ENCODE data around the gene NNAT.
A peak's percentile ranks its signal among the peaks of the same experiment; 100 is the strongest.
"Not testable (repeated sequence)": the region's sequence is repeated elsewhere in the genome, so short reads cannot be mapped to it uniquely, and the experiment has no call there.

The NNAT gene

DNA sequence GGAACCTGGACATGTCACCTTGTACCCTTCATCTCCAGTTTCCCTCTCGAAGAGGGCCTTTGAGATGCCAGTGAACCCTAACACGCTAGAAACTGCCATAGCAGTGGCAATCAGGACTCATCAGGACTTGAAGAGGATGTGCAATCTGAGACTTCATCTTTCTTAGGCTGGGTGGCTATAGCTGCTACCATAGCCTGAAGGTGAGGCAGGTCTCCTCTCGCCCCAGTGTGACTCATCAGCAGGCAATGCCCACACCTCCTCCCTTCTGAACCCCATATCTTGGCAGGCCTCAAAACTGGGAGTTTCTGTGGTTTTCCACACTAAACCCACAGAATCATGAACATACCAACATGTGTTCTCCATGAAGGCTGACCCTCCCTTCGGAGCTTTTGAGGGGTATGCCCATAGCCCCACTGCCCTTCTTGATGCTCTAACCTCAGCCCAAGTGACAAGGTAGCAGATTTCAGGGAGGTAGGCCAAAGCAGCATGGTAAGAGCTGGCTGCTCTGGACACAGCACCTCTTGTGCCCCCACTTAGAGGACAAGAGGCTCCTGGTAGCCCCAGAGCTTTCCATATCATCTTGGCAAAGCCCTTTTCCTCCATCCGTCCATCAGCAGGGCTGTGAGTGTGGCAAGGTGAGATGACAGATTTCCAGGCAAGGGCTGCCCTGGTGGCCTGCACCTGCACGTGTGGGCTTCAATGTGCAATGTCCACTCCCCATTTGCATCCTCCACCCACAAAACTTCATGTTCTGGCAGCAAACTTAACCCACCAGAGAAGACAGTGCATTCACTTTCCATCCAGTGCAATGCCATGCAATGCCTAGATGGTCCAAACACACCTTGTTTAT, 4.0 kb downstream of the NNAT start:
- DNase-seq = no peak

DNA sequence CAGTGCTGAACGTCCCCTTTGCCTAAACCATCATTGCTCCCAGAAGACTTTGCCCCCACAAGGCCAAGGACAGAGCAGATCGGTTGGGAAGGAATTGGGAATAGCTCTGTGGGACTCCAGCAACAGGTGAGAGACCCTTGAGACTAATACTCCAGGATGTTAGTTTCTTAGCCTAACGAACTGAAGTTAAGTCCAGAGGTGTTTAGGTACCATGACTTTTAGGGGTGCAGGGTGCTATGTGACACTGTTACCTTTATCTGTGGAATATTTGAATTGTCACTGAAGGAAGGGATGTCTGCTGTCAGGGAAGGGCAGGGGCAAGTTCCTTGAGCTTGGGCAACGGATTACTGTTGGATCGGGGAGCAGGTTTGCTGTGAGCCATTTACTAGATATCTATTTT, 4.8 kb downstream of the NNAT start:
- DNase-seq = no peak

DNA sequence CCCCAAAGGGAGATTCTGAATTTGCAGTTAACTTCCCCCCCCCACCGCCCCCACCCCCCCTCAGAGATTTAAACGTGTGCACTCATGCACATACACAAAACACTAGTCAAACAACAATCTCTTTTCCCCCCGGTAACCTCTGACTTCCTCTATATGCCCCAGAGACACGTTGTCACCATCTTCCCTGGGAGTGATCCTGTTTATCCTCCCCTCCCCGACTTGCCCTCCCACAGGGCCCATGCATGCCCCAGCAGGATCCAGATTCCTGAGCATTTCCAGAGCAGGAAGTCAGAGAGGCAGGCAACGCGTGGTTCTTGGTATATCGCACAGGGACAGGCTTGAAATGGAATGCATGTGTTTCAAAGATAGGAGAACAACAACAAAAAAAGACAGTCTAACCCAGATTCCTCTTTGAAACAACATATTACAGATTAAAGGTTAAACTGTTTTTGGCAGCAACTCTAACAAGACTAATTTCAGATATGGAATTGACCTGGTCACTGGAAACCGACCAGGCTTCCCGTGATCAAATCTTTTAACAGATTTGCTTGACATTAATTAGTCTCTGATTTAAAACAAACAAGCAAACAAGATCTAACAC, 5.3 kb downstream of the NNAT start:
- no peak for DNase-seq

DNA sequence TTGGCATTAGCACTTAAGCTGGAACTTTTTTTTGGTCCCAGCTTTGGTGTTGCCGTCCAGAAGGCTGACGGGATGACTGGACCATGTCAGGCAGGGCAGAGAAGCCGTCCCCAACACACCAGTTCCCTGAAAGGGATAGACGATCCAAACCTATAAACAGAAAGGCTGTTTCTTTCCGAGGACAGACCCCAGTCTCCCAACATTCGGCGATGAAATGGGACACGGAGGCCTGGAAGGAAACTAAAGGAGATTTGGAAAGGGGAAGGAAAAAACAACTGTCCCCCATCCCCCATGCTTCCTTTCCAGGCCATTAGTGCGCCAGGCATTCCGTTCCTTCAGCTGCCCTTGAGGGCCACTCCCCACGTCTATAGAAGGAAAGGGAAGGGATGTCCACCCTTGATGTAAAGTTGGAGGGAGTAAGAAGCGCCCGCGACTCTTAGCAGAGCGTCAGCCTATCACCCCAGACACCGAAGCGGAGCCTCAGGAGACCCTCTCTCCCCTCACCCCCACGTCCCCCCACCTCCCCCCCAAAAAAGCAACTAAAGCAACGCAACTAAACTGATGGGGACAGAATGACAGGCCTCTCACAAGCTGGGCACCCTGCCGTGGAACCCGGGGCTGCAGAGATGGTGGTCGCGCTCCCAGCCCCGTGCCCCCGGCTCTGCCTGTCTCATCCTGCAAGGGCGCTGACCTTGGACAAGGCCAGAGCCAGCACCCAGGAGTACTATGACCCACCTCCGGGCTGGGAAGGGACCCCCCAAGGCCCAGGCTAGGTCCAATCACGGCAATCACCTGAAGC, 6.0 kb downstream of the NNAT start:
- DNase-seq = no peak

DNA sequence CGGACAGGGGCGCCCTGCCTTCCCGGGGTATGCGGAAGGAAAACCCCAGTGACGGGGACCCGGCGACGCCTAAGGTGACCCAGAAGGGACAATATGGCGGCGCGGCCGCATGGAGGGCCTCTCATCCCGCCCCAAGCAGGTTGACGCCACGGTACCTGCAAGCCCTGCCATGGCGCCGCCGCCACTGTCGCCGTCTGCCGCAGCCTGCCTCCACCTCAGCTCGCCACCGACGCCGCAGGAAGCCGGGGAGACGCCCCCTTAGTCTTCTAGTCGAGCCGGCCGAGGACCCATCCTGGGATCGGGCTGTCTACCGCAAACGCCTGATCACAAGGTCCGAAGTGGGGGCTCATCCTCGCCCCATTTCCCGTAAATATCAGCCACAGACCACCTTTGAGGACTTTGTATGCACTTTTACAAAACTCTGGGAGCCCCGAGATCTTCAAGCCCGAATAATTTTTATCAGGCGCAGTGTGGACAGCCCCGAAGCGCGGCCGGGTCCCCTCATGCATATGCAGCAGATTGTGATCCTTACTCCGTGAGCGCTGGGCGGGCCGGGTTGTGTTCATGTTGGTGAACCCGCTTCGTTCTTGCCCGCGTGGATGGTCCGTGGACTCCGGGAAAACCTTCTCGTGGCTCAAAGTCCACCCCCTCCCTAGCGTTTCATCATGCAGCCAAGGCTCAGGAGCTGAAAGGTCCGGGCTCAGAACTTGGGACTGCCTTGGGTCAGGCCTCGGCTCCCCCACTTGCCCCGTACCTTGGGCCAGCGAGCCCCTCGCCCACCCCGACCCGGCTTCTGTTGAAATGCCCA, 6.8 kb downstream of the NNAT start, which contains the start of gene BLCAP:
Gene BLCAP, minus strand, starts transcription at position 239 of the 808 bp plus-strand sequence. CDS start 8,702 bp downstream, outside the sequence.
- DNase-seq = peak; percentile 82

DNA sequence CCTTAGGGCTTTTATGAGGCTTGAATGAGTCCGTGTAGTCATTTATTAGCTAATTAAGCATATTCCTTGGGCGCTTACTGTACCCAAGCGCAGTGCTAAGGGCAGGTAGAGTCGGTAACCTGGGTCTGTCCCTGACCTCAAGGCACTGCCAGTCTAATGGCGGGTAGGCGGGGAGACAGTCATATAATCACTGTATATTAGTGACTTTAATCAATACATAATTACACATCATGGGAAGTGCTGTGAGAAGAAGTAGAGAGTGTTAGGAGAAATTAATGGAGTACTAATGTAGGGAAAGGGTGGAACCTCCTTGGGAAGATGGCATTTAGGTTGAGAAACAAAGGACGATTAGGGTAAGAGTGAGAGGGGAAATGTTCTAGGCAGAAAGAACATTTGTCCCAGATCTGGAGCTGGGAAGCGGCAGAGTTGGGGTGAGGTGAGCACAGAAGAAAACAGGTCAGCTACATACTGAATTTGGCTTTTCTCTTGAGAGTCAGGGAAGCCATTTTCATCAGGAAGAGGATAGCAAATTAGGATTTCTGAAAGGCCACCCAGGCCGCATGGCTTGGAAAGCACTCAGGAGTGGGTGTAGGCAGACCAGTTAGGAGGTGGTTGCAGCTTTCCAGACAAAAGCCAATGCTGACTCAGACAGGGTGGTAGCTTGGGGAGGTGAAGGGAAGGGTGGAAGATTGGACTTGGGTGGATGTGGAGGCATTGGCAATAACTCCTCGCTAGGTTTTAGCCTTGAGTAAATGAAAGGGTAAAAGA, 7.6 kb downstream of the NNAT start:
- no peak for DNase-seq

DNA sequence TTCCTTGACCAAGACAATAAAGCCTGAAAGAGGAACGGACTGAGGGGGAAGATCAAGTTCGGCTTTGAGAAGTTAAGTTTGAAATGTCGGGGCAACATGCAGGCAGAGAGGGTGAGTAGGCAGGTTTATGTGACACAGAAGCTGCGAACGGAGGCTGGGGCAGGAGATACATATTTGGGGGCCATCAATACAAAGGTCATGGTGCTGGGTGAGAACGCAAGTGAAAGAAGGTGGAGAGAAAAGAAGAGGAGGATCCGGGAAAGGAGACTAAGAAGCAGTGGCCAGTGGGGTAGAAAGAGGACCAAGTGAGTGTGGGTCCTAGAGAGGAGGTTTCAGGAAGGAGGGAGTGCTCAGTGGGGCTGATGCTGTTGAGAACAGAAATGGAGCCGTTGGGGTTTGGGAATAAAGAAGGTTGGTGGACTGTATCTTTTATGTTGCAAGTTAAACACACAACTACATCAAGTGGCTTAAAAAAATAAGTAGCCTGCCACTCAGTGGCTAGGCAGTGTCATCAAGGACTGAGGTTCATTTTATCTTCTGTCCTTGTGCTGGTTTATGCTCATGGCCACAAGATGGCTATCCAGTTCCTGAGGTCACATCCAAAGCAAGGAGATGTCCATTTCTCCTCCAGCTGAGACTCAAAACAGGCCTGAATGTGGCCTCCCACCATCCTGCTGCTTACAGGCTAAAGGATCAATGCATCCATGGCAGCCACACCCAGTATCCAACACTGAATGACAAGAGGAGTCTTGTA, 8.3 kb downstream of the NNAT start:
- DNase-seq = no peak

DNA sequence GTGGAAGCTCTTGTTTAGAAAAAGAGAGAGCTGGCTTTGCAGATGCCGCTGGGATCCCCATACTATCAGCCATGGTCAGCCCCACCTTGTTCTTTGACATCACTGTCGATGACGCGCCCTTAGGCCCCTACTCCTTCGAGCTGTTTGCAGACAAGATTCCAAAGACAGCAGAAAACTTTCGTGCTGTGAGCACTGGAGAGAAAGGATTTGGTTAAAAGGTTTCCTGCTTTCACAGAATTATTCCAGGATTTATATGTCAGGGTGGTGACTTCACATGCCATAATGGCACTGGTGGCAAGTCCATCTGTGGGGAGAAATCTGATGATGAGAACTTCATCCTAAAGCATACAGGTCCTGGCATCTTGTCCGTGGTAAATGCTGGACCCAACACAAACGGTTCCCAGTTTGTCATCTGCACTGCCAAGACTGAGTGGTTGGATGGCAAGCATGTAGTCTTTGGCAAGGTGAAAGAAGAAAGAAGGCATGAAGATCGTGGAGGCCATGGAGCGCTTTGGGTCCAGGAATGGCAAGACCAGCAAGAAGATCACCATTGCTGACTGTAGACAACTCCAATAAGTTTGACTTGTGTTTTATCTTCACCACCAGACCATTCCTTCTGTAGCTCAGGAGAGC, 9.0 kb downstream of the NNAT start:
- no peak for DNase-seq

DNA sequence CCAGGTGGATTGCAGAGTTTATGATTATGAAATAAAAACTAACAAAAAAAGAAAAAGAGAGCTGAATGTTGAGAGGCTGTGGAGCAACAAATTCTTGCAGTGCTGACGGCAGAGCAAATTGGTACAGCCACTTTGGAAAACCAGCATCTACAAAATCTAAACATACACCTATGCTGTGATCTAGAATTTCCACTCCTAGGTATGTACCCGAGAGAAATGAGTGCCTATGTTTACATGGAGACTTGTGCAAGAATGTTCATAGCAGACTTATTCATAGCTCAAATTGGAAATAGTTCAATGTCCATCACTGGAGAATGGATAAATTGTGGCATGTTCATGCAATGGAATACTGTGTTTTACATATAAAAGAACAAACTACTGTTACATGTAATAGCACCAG, 9.6 kb downstream of the NNAT start:
- DNase-seq = no peak

DNA sequence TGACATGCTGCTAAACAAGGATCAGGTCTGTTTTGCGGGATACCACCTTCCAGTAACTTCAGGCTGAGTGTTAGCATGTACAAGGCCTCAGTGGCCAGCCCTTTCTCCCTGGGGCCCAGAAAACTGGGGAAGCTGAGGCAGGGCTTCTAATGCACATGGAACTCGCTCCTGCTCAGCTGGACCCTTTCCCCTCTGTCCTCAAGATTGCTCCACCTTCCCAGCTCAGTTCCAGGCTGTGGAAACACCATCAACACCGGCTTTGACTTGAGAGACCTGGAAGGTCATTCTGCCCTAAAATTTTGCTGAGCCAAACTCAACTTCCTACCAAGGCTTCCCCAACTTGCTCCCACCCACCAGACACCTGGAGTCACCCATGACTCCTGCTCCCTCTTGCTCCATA, 10.8 kb downstream of the NNAT start:
- no peak for DNase-seq

DNA sequence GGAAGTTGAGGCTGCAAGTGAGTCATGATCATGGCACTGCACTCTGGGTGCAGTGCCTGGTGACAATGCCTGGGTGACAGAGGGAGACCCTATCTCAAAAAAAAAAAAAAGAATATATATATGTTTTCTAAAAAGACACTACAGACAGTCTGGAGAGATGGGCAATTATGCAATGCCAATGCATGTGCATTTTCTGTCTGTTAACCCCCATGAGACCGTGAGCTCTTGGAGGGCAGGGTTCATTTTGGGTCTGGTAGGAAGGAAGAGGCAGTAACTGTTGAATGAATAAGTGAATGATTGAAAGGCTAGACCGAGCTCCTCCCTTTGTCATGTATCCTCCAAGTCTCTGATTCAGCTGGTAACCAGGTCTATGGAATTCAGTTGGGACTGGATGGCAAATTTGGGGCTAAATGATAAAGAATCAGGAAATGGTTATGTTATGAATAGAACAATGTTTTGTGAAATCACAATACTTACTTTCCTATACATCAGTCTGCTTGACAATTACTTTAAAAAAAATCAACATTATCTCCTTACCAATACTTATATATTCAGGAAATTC, 12.2 kb downstream of the NNAT start:
- no peak for DNase-seq

DNA sequence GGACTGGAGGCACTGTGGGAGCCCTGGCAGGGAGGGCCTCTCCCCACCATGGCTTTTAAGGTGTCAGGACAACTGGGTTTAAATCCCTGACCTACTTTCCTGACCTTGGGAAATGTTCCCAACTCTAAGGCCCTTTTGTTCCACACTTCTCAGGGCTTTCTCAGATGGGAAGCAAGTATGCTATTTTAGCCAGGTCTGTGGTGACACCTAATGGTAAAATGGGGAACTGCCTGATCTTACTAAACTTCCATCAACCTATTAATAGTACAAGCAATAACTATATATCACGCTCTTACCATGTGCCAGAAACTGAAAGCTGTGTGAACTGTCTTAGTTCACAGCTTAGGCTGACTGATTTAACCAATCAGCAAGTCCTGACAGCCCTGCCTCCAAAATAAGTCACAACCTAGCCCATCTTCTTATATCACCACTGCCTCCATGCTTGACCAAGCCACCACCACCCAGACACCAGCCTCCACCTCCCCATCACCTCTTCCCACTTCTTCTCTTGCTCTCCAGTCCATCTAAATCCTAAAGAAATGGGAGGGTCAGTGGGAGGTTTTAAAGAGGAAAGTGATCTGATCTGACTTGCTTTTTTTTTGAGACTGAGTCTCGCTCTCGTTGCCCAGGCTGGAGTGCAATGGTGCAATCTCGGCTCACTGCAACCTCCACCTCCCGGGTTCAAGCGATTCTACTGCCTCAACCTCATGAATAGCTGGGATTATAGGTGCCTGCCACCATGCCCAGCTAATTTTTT, 13.5 kb downstream of the NNAT start:
- peak; percentile 57 for DNase-seq

DNA sequence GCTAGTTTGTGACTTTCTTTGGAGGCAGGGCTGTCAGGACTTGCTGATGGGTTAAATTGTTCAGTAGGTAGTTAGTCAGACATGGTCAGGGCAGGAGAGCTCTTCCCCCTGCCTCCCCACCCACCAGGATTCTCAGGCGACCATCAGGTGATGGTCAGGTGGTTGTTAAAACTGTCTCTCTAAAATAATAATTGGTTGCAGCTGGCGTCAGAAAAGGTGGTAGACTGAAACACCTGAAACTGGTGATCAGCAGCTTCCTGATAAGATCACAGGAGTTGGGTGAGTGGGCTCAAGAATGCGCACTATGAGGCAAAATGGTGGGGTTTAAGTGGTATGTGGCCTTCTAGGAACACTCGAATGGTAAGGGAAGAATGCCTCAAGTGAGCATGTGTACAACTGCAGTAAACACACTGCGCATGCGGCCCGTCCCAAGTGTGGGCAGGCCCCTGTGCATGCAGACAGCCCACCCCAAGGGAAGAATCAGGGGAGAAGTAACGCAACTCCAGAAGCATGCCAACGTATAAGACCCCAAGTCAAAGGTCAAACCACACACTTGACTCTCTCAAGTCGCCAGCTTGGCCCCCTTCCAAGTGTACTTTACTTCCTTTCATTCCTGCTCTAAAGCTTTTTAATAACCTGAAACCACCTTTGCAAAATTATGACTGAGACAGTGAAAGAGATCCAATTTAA, 14.5 kb downstream of the NNAT start:
- no peak for DNase-seq

DNA sequence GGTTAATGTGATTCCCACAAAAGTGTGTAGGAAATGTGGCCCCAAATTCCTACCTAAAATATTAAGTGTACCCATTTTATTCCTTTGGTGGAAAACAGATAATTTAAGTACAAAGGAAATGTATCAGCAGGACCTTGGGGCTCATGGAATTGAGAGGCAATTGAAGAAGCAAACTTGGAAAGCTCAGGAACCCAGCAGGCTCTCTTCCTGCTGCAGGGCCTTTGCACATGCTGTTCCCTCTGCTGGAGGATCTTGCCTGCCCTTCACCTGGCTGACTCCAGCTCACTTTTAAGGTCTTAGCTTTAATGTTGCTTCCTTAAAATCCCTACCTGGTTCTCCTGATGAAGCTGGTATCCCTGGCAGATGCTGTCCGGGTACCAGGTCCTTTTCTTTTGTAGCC, 16.5 kb downstream of the NNAT start:
- DNase-seq = no peak

DNA sequence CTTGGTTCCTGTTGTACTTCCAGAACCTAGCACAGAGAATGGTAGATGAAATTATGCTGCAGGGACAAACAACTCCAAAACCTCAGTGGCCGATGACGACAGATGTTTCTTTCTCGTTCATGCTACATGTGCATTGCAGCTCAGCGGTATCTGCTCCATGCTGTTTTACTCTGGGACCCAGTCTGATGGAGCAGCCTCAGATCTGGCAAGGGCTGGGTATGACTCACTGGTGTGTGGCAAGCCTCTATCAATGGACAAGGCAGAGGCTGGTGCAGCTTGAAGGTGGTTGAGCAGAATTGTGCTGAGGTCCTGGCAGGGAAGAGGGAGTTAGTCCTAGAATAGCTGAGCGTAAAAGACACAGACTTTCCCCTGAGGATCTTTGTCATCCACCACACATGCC, 17.0 kb downstream of the NNAT start:
- no peak for DNase-seq

DNA sequence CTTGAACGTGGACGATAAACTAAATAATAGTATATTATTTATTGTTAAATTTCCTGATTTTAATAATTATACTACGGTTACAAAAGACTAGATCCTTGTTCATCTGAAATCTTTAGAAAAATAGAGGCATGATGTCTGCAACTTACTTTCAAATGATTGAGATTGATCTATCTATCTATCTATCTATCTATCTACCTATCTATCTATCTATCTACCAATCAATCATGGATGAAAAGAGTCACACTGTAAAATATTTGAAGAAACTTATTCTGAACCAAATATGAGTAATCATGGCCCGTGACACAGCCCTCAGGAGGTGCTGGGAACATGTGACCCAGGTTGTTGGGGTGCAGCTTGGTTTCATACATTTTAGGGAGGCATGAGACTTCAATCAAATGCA, 18.4 kb downstream of the NNAT start:
- DNase-seq = no peak

DNA sequence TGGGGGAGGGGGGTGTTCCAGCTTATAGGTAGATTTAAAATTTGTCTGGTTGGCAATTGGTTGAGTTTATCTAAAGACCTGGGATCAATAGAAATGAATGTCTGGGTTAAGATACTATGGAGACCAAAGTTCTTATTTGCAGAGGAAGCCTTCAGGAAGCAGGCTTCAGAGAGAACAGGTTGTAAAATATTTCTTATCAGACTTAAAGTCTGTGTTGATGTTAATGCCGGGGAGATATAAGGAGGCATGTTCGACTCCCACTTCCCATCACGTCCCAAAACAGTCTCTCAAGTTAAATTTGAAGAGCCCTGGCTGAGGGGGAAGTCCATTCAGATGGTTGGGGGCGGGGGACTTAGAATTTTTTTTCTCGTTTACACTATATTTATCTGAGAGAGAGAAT, 19.0 kb downstream of the NNAT start:
- DNase-seq = no peak

DNA sequence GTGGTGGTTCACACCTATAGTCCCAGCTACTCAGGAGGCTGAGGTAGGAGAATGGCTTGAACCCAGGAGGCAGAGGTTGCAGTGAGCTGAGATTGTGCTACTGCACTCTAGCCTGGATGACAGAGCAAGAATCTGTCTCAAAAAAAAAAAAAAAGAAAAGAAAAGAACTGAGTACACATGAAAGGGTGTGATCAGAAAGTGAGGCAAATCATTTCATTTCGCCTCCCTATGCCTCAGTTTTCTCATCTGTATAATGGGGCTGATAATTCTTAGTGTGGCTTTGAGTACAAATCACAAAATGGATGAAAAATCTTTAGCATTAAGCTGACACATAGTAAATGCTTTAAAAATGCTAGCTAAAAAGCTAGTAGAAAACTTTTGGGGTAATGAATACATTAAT, 19.8 kb downstream of the NNAT start:
- not testable (repeated sequence) for DNase-seq

DNA sequence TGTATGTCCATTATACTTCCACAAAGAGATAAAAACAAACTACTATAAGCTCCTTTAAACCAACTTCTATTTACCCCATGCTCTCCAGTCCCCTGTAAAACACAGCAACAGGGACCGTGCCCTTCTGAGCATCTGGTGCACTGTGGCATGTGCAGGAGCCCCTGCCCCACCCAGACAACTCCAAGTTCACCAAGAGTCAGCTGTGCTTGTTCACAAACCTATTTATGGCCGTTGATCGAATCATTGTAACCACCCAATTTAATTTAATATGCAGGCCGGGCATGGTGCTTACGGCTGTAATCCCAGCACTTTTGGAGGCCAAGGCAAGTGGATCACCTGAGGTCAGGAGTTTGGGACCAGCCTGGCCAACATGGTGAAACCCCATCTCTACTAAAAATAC, 20.3 kb downstream of the NNAT start:
- no peak for DNase-seq
